HUDEP-2 (cell line): Measurements from ENCODE around the gene TNFAIP2.
A peak's percentile ranks its signal among the peaks of the same experiment; 100 is the strongest.

ENCODE experiments used
- DNase-seq, 76 experiments: peaks; one replicate each; lab custom pipeline; 2025; ENCODE audit not compliant: unreplicated experiment in 76 of 76; lab: John Stamatoyannopoulos, UW

Gene TNFAIP2

GRCh38 chr14:103131580-103131979, 8.3 kb downstream of the TNFAIP2 start:
- no peak for DNase-seq

DNA sequence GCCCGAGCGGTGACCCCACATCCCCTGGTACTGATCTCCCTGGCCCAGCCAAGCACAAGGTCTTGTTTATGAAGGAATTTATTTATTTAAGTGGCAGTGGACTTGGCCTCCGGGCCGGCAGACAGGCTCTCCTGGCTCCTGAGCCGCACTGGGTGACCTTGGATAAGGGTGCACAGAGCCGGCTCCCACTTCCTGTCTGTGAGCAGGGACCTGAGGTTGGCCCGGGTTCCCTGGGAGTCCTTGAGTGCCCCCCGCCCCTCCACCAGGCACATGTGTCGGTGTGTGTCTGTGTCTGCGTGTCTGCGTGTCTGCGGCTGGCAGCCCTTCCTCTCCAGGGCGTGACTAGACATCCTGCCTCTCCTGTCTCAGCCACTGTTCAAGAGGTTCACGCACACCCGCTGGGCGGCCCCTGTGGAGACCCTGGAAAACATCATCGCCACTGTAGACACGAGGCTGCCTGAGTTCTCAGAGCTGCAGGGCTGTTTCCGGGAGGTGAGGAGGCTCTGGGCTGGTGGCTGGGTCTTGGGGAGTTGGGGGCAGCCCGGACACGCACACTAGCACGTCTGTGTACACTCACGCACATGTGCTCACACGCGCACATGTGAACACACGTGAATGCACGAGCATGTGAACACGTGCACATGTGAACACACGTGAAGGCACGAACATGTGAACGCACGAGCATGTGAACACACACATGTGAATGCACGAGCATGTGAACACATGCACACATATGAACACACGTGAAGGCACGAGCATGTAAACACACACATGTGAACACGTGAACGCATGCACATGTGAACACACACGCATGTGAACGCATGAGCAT, 9.3 kb downstream of the TNFAIP2 start:
- no peak for DNase-seq

DNA sequence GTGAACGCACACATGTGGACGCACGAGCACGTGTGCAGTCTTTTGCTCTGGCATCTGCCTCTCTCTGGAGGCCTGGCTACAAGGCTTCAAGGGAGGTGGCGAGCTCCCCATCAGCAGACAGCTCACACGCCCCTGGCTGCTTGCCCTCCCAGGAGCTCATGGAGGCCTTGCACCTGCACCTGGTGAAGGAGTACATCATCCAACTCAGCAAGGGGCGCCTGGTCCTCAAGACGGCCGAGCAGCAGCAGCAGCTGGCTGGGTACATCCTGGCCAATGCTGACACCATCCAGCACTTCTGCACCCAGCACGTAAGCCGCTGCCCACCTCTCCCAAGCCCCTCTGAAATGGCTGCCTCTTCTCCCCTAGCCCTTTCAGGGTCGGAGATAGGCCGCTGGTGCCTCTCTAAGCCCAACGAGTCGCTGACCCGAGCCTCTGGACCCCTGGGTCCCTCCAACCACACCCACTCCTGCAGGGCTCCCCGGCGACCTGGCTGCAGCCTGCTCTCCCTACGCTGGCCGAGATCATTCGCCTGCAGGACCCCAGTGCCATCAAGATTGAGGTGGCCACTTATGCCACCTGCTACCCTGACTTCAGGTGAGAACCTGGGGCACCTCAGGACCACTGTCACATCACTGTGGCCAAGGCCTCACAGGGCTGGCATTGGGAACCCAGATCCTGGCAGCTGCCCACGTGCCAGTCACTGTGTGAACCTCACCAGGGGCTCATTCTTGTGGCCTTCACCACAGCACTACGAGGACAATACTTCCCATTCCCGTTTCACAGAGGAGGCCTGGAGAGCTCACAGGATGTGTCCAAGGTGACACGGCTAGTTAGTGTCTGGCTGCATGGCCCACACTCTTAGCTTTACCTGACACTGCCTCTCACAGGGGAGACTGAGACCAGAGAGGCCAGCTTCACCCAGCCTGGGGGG, 10.2 kb downstream of the TNFAIP2 start:
- DNase-seq, result no peak

DNA sequence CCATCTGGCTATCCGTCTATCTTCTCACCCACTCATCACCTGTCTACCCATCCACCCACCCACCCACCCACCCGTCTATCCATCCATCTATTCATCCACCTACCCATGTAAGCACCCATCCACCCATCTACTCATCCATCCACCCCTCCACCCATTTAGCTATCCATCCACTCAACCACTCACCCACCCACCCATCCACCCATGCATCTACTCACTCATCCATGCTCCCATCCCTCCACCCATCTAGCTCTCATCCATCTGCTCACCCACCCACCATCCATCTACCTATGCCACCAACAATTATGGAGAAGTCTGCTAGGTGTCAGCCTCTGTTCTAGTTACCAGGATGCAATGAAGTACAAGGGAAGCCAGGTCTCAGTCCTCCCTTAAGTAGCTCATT, 11.1 kb downstream of the TNFAIP2 start:
- no peak for DNase-seq

DNA sequence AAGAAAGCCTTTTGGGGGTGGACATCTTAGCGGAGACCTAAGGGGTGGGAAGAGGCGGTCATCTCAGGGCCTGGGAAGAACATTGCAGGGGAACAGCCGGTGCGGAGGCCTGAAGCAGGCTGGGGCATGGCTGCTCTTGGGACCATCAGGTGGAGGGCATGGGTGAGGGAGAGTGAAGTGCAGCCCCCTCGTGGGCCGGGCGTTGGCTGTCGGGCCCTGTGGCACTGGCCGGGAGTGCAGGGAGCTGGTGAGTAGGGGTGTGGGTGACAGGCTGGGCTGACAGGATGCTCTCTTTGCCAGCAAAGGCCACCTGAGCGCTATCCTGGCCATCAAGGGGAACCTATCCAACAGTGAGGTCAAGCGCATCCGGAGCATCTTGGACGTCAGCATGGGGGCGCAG, 11.7 kb downstream of the TNFAIP2 start:
- no peak for DNase-seq

GRCh38 chr14:103135333-103136260, 12.3 kb downstream of the TNFAIP2 start:
- no peak for DNase-seq

DNA sequence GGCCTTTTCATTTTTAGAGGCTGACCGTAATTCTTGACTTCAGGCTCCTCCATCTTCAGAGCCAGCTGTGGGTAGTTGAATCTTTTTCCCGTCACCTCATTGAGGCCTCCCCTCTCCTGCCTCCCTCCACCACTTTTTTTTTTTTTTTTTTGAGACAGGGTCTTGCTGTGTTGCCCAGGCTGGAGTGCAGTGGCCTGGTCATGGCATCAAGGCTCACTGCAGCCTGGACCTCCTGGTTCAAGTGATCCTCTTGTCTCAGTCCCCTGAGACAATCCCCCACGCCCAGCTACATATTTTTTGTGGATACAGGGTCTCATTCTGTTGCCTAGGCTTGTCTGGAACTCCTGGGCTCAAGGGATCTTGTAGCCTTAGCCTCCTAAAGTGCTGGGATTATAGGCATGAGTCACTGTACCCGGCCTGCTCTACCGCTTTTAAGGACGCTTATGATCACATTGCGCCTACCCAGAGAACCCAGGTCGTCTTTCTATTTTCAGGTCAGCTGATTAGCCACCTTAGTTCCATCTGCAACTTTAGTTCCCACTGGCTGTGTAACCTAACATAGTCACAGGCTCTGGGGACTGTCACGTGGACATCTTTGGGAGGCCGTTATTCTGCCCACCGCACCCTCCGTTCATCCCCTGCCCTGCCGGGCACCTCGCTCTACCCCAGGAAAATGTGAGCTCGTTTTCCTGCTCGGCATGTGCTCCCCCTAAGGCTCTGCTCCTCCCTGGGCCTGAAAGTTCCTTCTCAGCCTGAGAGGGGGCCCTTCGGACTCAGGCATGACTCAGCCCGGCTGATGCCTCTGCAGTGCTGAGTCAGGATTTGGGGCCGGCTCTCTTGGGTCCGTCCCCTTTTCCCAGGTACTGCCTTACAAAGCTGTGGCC, 13.4 kb downstream of the TNFAIP2 start:
- peak in 1 of 76 experiments; percentile 17 for DNase-seq

GRCh38 chr14:103137689-103138300, 14.5 kb downstream of the TNFAIP2 start:
- DNase-seq, result no peak

GRCh38 chr14:103138301-103139131, 15.3 kb downstream of the TNFAIP2 start:
- DNase-seq, result no peak

DNA sequence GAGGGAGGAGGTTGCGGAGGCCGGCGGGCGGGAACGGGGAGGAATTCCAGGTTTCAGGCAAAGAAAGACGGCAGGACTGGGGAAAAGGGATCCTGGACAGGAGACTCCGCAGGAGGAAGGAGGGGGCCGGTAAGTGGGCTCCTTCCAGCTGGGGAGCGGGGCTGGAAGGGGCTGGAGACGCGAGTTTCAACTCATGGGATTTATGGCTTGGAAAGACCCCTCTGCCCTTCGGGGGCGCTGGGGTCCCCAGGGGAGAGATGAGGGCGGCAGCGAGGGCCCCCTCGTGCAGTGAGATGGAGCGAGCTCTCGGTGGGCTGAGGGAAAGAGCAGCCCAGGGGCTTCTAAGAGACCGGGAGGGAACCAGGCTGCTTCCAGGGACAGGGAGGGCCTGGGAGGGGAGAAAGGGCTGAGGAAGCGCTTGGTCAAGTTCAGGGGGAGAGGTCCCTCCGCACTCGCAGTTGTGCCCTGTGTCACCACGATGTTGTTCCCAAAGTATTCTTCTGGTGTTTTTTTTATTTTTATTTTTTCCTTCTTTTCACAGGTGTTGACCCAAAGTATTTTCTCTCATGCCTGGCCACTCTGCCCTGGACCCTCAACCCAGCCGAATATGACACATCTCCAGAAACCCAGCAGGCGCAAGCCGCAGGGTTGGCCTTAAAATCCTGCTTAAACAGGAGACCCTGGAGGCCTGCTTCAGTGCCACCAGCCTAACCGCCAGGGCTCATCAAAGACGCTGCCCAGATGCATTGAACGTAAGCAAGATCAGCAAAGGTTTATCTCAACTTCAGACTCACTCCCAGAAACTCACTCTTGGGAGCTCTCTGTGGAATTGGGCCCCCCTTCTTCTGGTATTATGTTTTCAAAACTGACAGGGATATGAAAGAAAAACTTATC, 16.1 kb downstream of the TNFAIP2 start:
- DNase-seq, result no peak

- DNase-seq, result peak in 1 of 76 experiments; percentile 22
Observed at GRCh38 chr14:103140316-103141109, 17.3 kb downstream of the TNFAIP2 start.

- peak in 30 of 76 experiments; percentile 4 to 41 (median 16) for DNase-seq
Observed at GRCh38 chr14:103141117-103141796, 18.0 kb downstream of the TNFAIP2 start.

- no peak for DNase-seq
Observed at GRCh38 chr14:103142026-103142425, 18.8 kb downstream of the TNFAIP2 start.

DNA sequence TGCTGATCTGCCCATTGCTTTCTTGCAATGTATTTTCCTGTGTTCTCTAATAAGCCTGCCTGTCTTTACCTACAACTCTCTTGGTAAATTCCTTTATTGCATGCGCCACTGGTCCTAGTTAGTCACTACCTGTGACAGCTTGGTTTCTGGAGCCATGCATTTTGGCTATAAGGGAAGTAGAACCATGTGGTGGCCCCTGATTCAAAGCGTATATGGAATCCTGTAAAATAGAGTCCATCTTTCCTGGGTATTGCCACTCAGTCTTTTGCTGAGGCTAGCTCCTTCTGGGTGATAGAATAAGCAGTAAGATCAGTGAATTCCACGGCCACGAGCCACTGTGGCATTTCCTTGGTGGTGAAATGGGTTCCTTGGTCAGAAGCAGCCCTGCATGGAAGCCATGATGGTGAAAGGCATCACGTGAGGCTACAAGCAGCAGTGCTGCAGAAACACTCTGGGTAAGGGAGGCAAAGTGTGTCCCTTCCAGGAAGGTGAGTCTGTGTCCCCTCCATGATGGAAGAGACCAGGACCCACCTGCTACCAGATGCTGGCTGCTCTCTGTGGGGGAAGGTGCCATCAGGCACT, 19.6 kb downstream of the TNFAIP2 start:
- no peak for DNase-seq

- DNase-seq, result no peak
Observed at GRCh38 chr14:103143506-103143905, 20.2 kb downstream of the TNFAIP2 start.
